ENCODE results near the gene APEX1.

DNA sequence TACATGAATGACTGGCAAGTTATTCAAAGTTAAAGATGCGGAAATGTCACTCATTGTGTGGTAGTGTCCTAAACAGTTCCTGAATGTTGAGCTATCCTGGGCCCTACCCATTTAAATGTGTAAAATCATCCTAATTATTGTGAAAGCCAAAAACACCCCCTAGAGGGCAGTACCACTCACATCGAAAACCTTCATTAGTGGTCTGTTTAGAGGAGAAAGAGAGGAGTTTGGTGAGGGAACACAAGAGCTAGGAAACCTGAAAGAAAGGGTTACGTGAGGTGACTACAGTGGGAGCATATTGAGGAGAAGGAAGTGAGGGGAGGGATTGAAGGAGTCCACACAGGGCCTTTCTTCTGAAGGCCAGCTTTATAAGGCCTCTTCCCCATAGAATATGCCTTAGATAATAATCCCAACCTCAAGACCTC, 39.2 kb upstream of the APEX1 start:
- TF ChIP-seq, protein P1, sequence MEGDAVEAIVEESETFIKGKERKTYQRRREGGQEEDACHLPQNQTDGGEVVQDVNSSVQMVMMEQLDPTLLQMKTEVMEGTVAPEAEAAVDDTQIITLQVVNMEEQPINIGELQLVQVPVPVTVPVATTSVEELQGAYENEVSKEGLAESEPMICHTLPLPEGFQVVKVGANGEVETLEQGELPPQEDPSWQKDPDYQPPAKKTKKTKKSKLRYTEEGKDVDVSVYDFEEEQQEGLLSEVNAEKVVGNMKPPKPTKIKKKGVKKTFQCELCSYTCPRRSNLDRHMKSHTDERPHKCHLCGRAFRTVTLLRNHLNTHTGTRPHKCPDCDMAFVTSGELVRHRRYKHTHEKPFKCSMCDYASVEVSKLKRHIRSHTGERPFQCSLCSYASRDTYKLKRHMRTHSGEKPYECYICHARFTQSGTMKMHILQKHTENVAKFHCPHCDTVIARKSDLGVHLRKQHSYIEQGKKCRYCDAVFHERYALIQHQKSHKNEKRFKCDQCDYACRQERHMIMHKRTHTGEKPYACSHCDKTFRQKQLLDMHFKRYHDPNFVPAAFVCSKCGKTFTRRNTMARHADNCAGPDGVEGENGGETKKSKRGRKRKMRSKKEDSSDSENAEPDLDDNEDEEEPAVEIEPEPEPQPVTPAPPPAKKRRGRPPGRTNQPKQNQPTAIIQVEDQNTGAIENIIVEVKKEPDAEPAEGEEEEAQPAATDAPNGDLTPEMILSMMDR (IDR thresholded peaks at IDR 0.05) = peak in 5 of 6 experiments; percentile 34 to 66 (median 56)
- no peak for TF ChIP-seq POLR2A (IDR thresholded peaks at IDR 0.05)
- no peak for TF ChIP-seq POLR2AphosphoS5 (IDR thresholded peaks at IDR 0.05)
- TF ChIP-seq EP300 (IDR thresholded peaks at IDR 0.05) = no peak

Data from upper lobe of left lung (tissue), 4 donors.